ENCODE measurements around the gene KANSL1. TPM values are rescaled to one million over a fixed set of nuclear protein-coding genes. Genes with fewer than 3 reads are reported as not detected.

Gene KANSL1
- total and polyA plus RNA-seq, 2 experiments from 2014 or later = 49.0 to 206 TPM

GRCh38 chr17:46042925-46043324, 150.3 kb downstream of the KANSL1 start:
- Histone ChIP-seq H4K20me1 (replicated peaks; ENCODE audit: insufficient read depth) (peaks cover 12% of the 10 kb centered on the region), H2AFZ (no peak overlapping the region), H3K79me2 (replicated peaks; ENCODE audit: insufficient read depth) (peaks cover 18% of the 10 kb centered on the region), H3K27me3 (ENCODE audit: insufficient read depth) (no peaks in the 10 kb centered on the region), H3F3A (replicated peaks; ENCODE audit: low read depth) (peaks cover 8% of the 10 kb centered on the region; the same call in 1 of the 2 replicates), H3K36me3 (ENCODE audit: insufficient read depth) (peaks cover 51% of the 10 kb centered on the region), H3K27ac (ENCODE audit: low read depth) (no peak overlapping the region), H3K4me2 (no peak overlapping the region), H3K4me3 (no peak overlapping the region), H3K4me1 (ENCODE audit: insufficient read depth) (no peaks in the 10 kb centered on the region), H3K9me2 (ENCODE audit: insufficient read depth) (no peaks in the 10 kb centered on the region)
- no peak overlapping the region for H3K4me3 Mint-ChIP-seq
- no peaks in the 10 kb centered on the region for H3K9me3 Mint-ChIP-seq
- H3K36me3 Mint-ChIP-seq (ENCODE audit: low read depth) = peaks cover 79% of the 10 kb centered on the region
- no peak for ATAC-seq
- DNase-seq (ENCODE audit: low spot score) = no peak
- H3K4me1 Mint-ChIP-seq = peaks cover 18% of the 10 kb centered on the region
- TF ChIP-seq ZNF114 (CRISPR knock-in tag; IDR thresholded peaks at IDR 0.05) (no peak), CTCF (conservative IDR thresholded peaks at IDR 0.05; ENCODE audit: low read depth in 2 of 2) (no peak), JUNB (IDR thresholded peaks at IDR 0.05; ENCODE audit: unreplicated experiment) (no peak), NANOG (IDR thresholded peaks at IDR 0.05; ENCODE audit: borderline replicate concordance) (no peak), EZH2phosphoT487 (IDR thresholded peaks at IDR 0.05; ENCODE audit: unreplicated experiment) (no peak), CREB1 (CRISPR knock-in tag; IDR thresholded peaks at IDR 0.05; ENCODE audit: low read depth) (no peak), REST (IDR thresholded peaks at IDR 0.05; ENCODE audit: unreplicated experiment) (no peak), ZNF331 (CRISPR knock-in tag; IDR thresholded peaks at IDR 0.05; ENCODE audit: low read depth) (no peak), ETS1 (IDR thresholded peaks at IDR 0.05) (no peak), STAT1 (IDR thresholded peaks at IDR 0.05; ENCODE audit: unreplicated experiment) (no peak), POLR2AphosphoS5 (IDR thresholded peaks at IDR 0.05; ENCODE audit: low read depth) (no peak), ZNF462 (CRISPR knock-in tag; IDR thresholded peaks at IDR 0.05) (no peak), EZH2 (IDR thresholded peaks at IDR 0.05; ENCODE audit: low read depth, unreplicated experiment) (no peak)
- no peak overlapping the region for H3K27ac Mint-ChIP-seq
- peaks cover 3% of the 10 kb centered on the region for H3K27me3 Mint-ChIP-seq (ENCODE audit: insufficient read depth, low read depth, poor library complexity)
